NCI-H2227 (cell line): ENCODE measurements around the gene CHIC1.
"Not testable (repeated sequence)": the region's sequence is repeated elsewhere in the genome, so short reads cannot be mapped to it uniquely, and the experiment has no call there.

Experiments
- DNase-seq: peaks from one replicate; lab custom pipeline; 2025; ENCODE audit not compliant: unreplicated experiment; lab: John Stamatoyannopoulos, UW

Gene CHIC1

GRCh38 chrX:73562984-73563737 is at the start of gene CHIC1:
Gene CHIC1, plus strand, starts transcription at chrX:73563197. Its CDS starts 88 bp downstream, at chrX:73563285.
- DNase-seq = peak; percentile 90

DNA sequence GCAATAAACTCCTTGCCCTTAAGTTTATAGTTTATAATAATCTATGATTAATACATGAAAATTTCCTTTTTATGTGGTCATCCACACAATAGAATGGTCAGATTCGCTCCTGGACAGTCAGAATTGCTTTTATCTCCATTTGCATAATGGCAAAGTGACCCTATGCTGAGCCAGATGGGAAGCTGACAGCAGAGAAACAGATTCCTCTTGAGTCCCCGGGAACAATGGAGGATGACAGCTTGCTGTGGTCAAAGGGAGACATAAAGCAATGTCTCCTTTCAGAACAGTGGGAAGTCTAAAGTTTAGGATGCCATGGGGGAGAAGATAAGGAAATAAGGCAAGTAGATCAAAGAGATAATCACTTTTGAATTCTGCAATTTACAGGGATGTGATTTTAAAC is 40.2 kb upstream of the CHIC1 start:
- DNase-seq = not testable (repeated sequence)

- no peak for DNase-seq
These were observed 38.1 kb upstream of the CHIC1 start for GRCh38 chrX:73524906-73525305.

- DNase-seq = no peak
These were observed 36.9 kb upstream of the CHIC1 start for GRCh38 chrX:73525928-73526690.

- DNase-seq = not testable (repeated sequence)
These were observed 31.3 kb upstream of the CHIC1 start for GRCh38 chrX:73531655-73532054.

- DNase-seq = no peak
These were observed 6.8 kb upstream of the CHIC1 start for GRCh38 chrX:73556159-73556558.

GRCh38 chrX:73561801-73562200 is 1.2 kb upstream of the CHIC1 start:
- no peak for DNase-seq

DNA sequence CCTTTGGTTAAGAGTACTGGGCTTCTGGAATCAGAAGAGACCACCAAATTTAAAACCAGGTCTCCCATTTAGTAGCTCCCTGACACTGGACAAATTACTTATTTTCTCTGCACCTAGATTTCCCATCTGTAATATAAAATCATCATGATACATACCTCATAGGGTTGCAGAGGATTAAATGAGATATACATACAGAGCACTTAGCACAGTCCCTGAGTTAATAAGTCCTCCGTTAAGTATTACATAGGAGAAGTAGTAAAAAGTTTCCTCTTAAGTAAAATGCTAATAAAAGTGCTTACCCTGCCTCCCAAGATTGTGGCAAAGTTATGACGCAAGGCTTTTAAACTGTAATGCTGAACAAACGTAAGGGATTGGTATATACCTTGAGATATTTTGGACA is 539 bp upstream of the CHIC1 start:
- no peak for DNase-seq

- DNase-seq = peak; percentile 23
These were observed 706 bp downstream of the CHIC1 start for GRCh38 chrX:73563738-73564068.

- DNase-seq = peak; percentile 10
These were observed 14.4 kb downstream of the CHIC1 start for GRCh38 chrX:73577361-73577760.

- no peak for DNase-seq
These were observed 18.1 kb downstream of the CHIC1 start for GRCh38 chrX:73581002-73581628.

GRCh38 chrX:73597758-73598157 is 34.8 kb downstream of the CHIC1 start:
- DNase-seq = not testable (repeated sequence)

DNA sequence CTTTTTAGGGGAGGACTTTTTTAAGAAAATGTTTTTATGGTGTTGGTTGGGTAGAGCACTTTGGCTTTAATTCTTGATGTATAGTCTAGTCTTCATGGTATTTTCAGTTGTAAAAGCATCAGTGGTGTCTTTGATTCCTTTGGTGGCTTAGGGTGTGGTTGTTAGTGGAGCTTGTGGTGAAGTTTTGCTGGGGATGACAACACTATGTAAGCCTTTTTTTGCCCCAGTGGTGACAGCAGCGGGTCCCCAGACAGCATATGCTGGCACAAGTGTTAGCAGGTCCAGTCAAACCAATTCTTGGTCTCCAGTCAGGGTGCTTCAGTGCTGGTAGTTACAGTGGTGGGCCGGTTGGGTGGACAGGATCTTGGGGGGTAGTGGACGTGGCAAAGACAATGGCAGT is 52.0 kb downstream of the CHIC1 start:
- DNase-seq = no peak

DNA sequence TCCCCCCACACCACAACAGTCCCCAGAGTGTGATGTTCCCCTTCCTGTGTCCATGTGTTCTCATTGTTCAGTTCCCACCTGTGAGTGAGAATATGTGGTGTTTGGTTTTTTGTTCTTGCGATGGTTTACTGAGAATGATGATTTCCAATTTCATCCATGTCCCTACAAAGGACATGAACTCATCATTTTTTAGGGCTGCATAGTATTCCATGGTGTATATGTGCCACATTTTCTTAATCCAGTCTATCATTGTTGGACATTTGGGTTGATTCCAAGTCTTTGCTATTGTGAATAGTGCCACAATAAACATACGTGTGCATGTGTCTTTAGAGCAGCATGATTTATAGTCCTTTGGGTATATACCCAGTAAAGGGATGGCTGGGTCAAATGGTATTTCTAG is 78.7 kb downstream of the CHIC1 start:
- not testable (repeated sequence) for DNase-seq

DNA sequence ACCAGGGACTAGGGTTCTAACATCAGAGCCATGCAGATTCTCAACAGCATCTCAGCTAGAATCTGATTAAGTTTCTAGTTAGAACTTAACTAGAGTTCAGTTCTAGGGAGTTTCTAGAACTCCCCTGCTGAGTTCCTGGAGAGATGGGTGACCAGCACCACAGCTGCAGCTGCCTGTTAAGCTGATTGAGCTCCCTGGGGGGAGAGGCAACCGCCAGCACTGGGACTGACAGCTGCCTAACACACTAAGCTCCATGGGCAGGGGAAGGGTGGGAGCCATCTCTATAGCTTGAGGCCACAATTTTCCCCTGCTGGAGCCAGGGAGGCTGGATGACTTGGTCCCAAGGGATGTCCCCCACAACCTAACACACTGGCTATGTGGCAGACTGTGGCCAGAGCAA is 84.2 kb downstream of the CHIC1 start:
- no peak for DNase-seq

DNA sequence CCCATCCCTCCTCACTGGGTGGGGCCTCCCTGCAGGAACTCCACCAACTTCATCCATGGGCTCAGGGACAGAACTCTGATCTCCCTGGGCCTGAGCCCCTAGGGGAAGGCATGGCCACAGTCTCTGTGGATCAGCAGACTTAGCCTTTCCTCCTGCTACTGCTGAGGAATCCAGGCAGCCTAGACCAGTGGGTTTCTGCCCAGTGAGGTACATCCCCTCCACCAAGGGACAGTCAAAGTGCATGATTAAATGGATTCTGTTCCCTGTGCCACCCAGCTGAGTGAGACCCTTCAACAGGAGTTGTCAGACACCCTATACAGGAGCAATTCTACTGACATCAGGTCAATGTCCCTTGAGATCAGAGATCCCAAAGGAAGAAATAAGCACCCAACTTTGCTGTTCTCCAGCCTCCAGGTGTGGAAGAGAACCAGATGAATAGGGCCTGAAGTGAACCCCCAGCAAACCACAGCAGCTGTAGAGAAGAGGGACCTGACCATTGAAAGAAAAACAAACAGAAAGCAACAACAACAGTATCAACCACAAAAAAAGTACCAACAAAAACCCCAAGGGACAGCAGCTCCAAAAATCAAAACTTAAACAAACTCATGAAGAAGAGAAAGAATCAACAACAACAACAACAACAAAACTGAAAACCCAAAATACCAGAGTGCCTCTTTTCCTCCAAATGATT is 84.8 kb downstream of the CHIC1 start:
- no peak for DNase-seq

GRCh38 chrX:73661322-73661721 is 98.3 kb downstream of the CHIC1 start:
- DNase-seq = not testable (repeated sequence)

- DNase-seq = no peak
These were observed 105.8 kb downstream of the CHIC1 start for GRCh38 chrX:73668779-73669178.

GRCh38 chrX:73681408-73681807 is 118.4 kb downstream of the CHIC1 start:
- DNase-seq = no peak

GRCh38 chrX:73683236-73683859 is 120.4 kb downstream of the CHIC1 start:
- no peak for DNase-seq

GRCh38 chrX:73707014-73707413 is 144.0 kb downstream of the CHIC1 start:
- not testable (repeated sequence) for DNase-seq
